ENCODE data around the gene ERGIC2.

GRCh38 chr12:29309320-29309902 is 71.6 kb downstream of the ERGIC2 start:
- TF ChIP-seq ZNF274 (IDR thresholded peaks at IDR 0.05; ENCODE audit: low read depth, low read length) (no peak), SUZ12 (IDR thresholded peaks at IDR 0.05; ENCODE audit: extremely low read depth, insufficient read depth, insufficient read length) (no peak)

All from NT2/D1 (cell line).